GM19328 (cell line): ENCODE results near the gene S100A13.
"Not testable (repeated sequence)": the region's sequence is repeated elsewhere in the genome, so short reads cannot be mapped to it uniquely, and the experiment has no call there.

Source experiments
- ATAC-seq: cut with Tn5 transposase; IDR thresholded peaks from one replicate; pipeline ENCODE4 v1.9.1; 2021; ENCODE audit warnings: mild to moderate bottlenecking, moderate library complexity; ENCODE audit not compliant: unreplicated experiment

S100A13 gene

GRCh38 chr1:153648000-153648643 is 20.8 kb upstream of the S100A13 start:
- no peak for ATAC-seq

DNA sequence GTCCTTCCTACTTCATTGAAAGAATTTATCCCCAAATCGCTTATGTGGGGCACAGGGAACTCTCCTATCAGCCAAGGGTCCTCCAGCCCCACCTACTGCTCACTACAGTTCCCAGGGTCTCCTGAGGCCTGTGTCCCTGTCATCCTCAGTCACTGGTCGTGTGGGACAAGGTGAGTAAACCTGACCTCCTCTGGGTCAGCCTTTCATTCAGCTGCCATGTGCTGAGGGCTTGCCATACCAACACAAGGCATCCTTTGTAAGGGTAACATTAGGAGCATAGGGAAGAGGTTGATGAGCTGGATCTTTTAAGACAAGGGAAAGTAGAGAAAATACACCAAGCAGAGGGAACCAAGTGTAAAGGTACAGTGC is 20.0 kb upstream of the S100A13 start:
- no peak for ATAC-seq

- ATAC-seq = no peak
Measured at GRCh38 chr1:153646672-153647345, 19.5 kb upstream of the S100A13 start.

- no peak for ATAC-seq
Measured at GRCh38 chr1:153643816-153644215, 16.5 kb upstream of the S100A13 start.

GRCh38 chr1:153643100-153643499 is 15.8 kb upstream of the S100A13 start:
- no peak for ATAC-seq

DNA sequence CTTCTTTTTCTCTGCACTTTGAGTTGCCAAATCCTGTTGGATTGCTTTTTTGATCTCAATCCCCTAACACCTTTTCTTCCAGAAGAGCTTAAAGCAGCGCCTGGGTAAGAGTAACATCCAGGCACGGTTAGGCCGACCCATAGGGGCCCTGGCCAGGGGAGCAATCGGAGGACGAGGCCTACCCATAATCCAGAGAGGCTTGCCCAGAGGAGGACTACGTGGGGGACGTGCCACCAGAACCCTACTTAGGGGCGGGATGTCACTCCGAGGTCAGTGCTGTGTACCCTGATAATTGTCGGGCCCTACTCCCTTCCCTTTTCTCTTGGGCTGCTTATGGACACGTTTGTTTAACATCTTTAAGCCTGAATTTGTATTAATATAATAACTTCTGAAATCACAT is 14.9 kb upstream of the S100A13 start:
- no peak for ATAC-seq

GRCh38 chr1:153640861-153641260 is 13.6 kb upstream of the S100A13 start:
- no peak for ATAC-seq

DNA sequence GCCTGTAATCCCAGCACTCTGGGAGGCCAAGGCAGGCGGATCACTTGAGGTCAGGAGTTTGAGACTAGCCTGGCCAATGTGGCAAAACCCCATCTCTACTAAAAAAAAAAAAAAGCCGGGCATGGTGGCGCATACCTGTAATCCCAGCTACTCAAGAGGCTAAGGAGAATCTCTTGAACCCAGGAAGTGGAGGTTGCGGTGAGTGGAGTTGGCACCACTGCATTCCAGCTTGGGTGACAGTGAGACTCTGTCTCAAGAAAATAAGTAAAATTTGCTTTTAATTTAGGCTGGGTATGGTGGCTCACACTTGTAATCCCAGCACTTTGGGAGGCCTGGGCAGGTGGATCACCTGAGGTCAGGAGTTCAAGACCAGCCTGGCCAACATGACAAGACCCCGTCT is 12.9 kb upstream of the S100A13 start:
- ATAC-seq = not testable (repeated sequence)

- ATAC-seq = no peak
Measured at GRCh38 chr1:153639280-153639679, 12.0 kb upstream of the S100A13 start.

GRCh38 chr1:153638261-153638660 is 11.0 kb upstream of the S100A13 start:
- ATAC-seq = no peak

DNA sequence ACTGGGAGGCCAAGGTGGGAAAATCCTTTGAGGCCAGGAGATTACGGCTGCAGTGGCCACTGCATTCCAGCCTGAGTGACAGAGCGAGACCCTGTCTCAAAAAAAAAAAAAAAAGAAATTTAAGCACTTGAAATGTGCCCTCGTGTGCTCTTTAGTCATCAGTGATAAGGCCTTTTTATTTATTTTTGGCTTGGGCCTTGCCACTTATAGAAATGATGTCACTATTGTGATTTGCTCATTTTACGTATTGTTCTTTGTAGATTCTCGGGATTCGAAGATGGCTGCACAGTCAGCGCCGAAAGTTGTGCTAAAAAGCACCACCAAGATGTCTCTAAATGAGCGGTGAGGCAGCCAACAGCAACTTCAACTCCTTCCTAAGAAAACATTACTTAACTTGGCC is 9.0 kb upstream of the S100A13 start:
- ATAC-seq = no peak

DNA sequence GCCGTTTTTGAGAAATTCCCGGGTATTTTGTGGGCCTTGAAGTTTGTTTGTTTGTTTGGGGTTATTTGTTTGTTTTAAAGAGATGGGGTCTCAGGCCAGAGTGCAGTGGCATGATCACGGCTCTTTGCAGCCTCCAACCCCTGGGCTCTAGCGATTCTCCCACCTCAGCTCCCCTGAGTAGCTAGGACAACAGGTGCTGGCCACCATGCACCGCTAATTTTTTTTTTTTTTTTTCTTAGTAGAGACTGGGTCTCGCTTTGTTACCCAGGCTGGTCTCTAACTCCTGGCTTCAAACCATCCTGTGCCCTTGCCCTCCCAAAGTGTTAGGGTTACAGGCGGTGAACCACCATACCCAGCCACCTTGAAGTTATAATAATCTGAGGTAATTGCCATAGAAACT is 8.6 kb upstream of the S100A13 start:
- ATAC-seq = no peak

DNA sequence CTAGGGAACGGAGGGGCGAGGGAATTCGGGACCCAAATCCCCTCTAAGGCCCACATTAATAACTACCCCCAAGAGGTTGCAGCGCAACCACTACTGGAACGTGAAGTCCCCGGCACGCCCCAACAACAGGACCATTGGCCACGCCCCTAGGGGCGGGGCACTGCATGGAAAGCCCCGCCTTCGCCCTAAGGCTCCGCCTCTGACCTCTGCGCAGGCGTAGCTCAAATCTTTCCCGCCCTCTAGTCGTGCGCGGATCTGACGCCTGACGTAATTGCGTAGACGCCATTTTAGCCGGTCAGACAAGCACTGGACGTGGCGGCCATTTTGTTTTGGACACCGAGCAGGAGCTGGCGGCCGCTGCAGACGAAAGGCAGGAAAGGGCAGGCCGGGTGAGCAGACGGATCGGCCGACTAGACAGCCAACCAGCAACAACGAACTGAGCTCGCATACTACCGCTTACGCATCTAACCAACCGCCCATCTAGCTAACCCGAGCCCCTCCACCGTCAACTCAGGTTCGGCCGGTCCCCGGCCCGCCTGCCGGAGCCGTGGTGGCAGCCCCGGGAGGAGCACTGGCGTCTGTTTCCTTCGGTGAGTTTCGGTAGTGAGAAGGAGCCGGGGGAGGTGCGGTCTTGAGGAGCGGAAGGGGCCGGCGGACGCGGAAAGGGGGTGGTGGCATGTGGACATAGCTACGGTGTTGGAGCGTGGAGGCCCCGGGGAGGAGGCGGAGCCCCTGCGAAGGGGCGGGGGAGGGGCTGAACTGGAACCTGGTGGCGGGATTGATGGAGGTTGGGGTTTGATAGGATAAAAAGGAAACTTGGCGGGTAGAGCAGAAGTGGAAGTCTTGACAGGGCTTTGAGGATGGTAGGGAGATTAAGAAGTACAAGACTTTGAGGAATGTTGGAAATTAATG is 6.7 kb upstream of the S100A13 start, which contains the start of gene CHTOP:
Gene CHTOP, plus strand, starts transcription at position 313 of the 912 bp plus-strand sequence. CDS start 2,523 bp downstream, outside the sequence.
- ATAC-seq = peak; percentile 84

- ATAC-seq = no peak
Measured at GRCh38 chr1:153633161-153633753, 6.0 kb upstream of the S100A13 start.

DNA sequence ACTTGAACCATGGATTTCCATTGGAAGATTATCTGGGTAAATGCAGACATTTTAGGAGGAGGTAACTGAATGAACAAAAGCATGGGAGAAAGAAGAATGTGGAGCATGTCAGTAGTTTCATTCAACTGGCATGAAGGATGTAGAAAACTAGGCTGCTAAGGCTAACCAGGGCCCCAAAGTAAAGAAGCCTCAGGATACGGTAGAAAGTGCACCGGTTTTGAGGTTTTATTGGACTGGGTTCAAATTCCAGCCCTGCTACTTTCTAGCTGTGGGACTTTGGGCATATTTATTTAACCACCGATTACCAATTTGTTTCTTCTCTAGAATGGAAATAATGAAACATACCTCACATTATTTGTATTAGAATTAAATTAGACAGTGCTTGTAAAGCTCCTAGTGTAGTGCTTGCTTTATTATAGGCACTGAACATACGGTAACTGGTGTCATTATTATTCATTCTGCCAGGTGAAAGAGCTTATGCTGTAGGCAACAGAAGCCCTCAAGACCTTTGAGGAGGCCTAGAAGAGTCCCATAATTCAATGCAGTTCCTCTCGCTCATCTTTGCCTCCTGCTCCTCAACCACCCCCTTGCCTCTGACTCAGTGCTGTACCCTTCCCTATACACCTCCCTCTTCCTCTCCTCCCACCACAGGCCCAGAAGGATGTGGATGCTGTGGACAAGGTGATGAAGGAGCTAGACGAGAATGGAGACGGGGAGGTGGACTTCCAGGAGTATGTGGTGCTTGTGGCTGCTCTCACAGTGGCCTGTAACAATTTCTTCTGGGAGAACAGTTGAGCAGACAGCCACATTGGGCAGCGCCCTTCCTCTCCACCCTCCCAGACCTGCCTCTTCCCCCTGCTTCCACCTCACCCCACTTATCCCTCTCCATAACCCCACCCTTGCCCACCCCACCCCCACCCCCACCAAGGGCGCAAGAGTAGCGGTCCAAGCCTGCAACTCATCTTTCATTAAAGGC is 4.0 kb upstream of the S100A13 start:
- no peak for ATAC-seq

DNA sequence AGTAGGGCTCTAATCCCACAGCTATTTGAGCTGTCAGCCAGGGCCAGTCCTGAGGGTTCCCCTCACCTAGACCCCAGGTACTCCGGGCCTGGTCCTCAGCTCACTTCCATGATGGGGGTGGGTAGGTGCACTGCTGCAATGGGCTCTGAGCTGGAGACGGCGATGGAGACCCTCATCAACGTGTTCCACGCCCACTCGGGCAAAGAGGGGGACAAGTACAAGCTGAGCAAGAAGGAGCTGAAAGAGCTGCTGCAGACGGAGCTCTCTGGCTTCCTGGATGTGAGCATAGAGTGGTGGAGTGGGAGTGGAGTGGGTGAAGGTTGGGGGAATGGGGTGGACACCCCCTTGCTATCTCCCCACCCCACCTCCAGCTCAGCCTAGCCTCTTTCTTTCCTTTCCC is 3.1 kb upstream of the S100A13 start:
- no peak for ATAC-seq

GRCh38 chr1:153629971-153630370 is 2.7 kb upstream of the S100A13 start:
- no peak for ATAC-seq

- ATAC-seq = no peak
Measured at GRCh38 chr1:153629343-153629665, 2.0 kb upstream of the S100A13 start.

- ATAC-seq = no peak
Measured at GRCh38 chr1:153628638-153629342, 1.5 kb upstream of the S100A13 start.
